HG03571 (cell line): ENCODE data around the gene ATXN7L3.
"Not testable (repeated sequence)": the region's sequence is repeated elsewhere in the genome, so short reads cannot be mapped to it uniquely, and the experiment has no call there.

Source experiments
- ATAC-seq: cut with Tn5 transposase; IDR thresholded peaks from one replicate; pipeline ENCODE4 v1.9.1; 2021; ENCODE audit not compliant: unreplicated experiment

ATXN7L3 gene

GRCh38 chr17:44177640-44178039 lies 22.0 kb downstream of the ATXN7L3 start:
- no peak for ATAC-seq

- ATAC-seq: no peak
These were observed 22.8 kb downstream of the ATXN7L3 start for GRCh38 chr17:44176671-44177501.

GRCh38 chr17:44176257-44176656 lies 23.4 kb downstream of the ATXN7L3 start:
- no peak for ATAC-seq

GRCh38 chr17:44174427-44174826 lies 25.3 kb downstream of the ATXN7L3 start:
- no peak for ATAC-seq

GRCh38 chr17:44171931-44172455 lies 27.7 kb downstream of the ATXN7L3 start:
- ATAC-seq: no peak

- no peak for ATAC-seq
These were observed 29.0 kb downstream of the ATXN7L3 start, which contains the start of gene ASB16 for GRCh38 chr17:44170499-44171201. TSS of gene ASB16 (plus strand) at chr17:44170704. CDS start at chr17:44170790, 86 bp downstream.

GRCh38 chr17:44170135-44170498 lies 29.6 kb downstream of the ATXN7L3 start:
- no peak for ATAC-seq

- ATAC-seq: no peak
These were observed 32.4 kb downstream of the ATXN7L3 start for GRCh38 chr17:44167181-44167861.

- ATAC-seq: no peak
These were observed 35.2 kb downstream of the ATXN7L3 start for GRCh38 chr17:44164476-44164875.

GRCh38 chr17:44159519-44160210 lies 40.0 kb downstream of the ATXN7L3 start:
- no peak for ATAC-seq

- no peak for ATAC-seq
These were observed 44.2 kb downstream of the ATXN7L3 start for GRCh38 chr17:44155488-44155887.

GRCh38 chr17:44152875-44153274 lies 46.8 kb downstream of the ATXN7L3 start:
- no peak for ATAC-seq

GRCh38 chr17:44149750-44150329 lies 49.8 kb downstream of the ATXN7L3 start:
- ATAC-seq: no peak

- not testable (repeated sequence) for ATAC-seq
These were observed 50.6 kb downstream of the ATXN7L3 start for GRCh38 chr17:44149066-44149465.

GRCh38 chr17:44147812-44148211 lies 51.9 kb downstream of the ATXN7L3 start:
- ATAC-seq: no peak

- no peak for ATAC-seq
These were observed 53.0 kb downstream of the ATXN7L3 start for GRCh38 chr17:44146375-44147346.

GRCh38 chr17:44144966-44145739 lies 54.5 kb downstream of the ATXN7L3 start:
- no peak for ATAC-seq

- ATAC-seq: not testable (repeated sequence)
These were observed 55.8 kb downstream of the ATXN7L3 start for GRCh38 chr17:44143921-44144320.
